SW480 (cell line): ENCODE data around the gene ITPR2.
A peak's percentile ranks its signal among the peaks of the same experiment; 100 is the strongest.

Experiments
- DNase-seq: peaks from one replicate; pipeline ENCODE4 v3.0.0-alpha.2; 2016; ENCODE audit warnings: low spot score

Gene ITPR2

GRCh38 chr12:26292596-26292995, 540.4 kb downstream of the ITPR2 start:
- DNase-seq, result no peak

- DNase-seq, result no peak
These were observed 542.4 kb downstream of the ITPR2 start for GRCh38 chr12:26290565-26290964.

GRCh38 chr12:26287671-26288381, 545.2 kb downstream of the ITPR2 start:
- peak; percentile 84 for DNase-seq
